NCI-H2171 treated with DMSO at 0.1 percent for 48 hours (cell line): ENCODE data around the gene NTF4.

Source experiments
- DNase-seq: peaks from one replicate; lab custom pipeline; 2025; lab: John Stamatoyannopoulos, UW

NTF4 gene, protein sequence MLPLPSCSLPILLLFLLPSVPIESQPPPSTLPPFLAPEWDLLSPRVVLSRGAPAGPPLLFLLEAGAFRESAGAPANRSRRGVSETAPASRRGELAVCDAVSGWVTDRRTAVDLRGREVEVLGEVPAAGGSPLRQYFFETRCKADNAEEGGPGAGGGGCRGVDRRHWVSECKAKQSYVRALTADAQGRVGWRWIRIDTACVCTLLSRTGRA

DNA sequence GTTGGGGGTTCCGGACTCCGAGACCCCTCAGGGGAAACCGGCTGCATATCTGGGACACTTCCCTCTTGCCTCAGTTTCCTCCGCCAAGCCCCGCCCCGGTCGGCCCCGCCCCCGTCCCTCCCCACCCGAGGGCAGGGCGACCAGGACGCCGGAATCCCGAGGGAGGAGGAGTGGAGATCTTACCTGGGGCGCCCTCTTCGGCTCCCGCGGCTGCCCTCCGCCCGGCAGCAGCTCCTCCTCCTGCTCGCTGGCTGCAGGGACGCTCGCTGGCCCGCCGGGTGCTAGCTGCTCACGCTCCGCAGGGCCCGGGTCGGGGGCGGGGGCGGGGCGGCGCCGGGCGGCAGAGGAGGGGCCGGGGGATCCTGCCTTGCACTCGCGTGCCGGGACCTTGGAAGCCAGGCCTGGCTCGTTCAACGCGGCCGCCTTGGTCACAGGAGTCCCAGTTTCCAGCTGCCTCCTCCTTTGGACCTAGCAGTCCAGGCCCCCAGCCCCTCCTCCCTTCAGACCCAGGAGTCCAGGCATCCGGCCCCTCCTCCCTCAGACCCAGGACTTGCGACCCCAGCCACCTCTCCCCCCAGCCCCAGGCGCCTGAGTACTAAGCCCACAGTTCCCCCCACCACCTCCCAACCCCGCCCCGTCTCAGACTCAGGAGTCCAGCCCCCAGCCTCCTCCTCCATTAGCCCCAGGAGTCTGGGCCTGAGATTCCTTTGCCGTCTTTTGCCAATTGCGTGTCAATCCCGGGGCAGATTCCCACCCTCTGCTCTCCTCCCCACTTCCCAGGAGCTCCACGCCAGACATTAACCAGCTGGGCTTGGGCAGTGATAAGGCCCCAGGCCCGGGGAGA, at the start of gene NTF4:
Gene NTF4, minus strand, starts transcription at position 51 of the 844 bp plus-strand sequence. CDS start 2,821 bp downstream, outside the sequence.
- peak; percentile 28 for DNase-seq

DNA sequence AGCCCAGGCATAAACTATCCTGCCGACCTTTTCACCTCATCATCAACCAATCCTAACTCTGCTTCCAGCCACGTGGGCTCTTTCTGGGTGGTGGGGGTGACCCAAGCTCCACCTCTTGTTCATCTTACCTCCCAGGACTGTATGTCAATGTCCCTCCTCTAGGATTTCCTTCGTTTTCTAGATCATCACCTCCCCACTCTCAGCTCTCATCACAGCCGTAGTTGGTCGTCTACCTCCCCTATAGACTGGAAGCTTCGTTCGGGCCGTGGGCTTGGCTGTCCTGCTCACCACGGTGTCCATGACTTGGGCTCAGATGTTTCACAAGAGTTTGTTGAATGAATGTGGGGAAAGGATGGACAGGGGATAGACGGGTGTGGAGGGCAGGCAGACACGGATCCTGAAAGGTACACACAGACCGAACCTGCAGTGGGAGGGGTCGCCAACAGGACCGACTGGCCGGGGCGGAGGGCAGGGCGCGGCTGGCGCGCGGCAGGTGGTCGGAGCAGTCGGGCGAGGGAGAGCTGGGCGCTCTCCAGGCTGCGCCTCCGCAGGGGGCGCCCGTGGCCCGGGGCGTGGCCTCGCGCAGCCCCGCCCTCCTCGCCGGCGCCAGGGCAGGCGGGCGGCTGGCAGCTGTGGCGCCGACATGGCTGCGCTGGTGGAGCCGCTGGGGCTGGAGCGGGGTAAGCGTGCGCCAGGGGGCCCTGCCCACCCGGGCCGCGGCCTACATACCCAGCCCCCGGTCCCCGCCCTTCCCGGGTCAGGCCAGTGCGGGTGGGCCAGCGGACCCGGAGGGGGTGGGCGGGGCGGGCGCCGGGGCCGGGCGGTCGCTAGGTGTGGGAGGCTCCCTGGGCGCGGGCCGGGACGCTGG, 49.4 kb upstream of the NTF4 start, which contains the start of gene LIN7B:
Gene LIN7B, plus strand, starts transcription at position 609 of the 868 bp plus-strand sequence. Its CDS starts 35 bp downstream, at position 644.
- peak; percentile 88 for DNase-seq

DNA sequence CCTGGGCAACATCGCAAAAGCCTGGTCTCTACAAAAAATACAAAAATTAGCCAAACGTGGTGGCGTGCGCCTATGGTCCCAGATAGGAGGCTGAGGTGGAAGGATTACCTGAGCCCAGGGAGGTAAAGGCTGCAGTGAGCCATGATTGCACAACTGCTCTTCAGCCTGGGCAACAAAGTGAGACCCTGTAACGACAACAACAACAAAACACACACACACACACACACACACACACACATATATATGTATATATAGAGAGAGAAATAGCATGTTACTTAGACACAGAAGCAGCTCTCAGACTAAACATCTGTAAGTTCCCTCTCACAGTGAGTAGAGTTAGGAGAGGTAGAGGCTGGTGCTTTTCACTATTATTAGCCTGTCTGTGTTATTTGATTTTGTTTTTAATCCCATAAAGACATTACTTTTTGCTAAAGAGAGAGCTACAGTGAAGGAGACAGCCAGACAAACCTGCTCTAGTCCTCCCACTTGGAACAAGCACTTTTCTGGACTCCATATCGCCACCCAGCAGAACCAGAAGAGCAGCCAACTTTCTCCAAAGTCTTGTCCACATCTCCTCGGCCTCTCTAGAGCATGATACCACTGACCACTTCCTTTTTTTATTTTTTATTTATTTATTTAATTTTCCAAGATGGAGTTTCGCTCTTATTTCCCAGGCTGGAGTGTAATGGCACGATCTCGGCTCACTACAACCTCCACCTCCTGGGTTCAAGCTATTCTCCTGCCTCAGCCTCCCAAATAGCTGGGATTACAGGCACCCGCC, 46.8 kb upstream of the NTF4 start:
- no peak for DNase-seq

DNA sequence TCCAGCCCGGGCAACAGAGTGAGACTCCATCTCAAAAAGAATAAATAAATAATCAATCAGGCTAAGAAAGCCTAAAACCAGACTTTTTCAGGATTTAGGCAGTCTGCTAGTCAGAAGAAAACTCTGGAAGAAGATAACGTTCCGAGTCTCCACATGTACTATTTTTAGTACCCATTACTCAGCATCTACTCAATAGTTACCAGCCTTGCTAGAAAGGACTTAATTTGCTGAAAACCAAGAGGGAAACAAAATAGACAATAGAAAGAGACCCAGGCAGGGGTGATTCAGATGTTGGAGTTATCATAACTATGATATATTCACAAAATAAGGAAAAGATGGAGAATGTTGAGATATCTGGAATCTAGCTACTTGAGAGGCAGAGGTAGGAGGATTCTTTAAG, 45.9 kb upstream of the NTF4 start:
- DNase-seq = no peak

DNA sequence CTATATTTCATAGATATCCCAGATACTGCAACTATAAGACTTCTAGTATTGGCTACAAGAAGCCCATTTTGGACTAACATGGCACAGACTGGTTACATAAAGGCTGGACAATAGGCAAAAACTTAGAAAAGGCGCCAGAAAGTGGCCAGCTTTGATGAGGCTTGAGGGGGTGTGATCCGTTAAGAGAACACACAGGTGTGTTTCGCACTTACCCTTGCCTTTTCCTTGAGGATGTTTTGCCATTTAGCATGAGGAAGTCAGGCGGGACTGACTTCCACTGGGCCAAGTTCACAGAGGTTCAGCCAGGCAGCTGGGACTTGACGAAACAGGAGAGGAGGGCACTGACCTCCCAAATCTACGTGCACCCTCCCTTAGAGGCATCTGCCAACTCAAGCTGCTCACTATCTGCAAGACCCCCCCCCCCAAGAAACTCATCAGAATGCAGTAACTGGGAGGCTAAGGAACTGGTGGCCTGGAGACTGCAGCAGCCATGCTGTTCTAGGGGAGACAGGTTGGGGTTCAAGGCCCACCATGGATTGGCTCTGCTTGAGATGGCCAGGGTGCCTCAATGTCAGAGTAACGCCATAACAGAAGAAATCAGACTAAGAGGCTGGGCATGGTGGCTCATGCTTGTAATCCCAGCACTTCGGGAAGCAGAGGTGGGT, 45.1 kb upstream of the NTF4 start:
- no peak for DNase-seq

DNA sequence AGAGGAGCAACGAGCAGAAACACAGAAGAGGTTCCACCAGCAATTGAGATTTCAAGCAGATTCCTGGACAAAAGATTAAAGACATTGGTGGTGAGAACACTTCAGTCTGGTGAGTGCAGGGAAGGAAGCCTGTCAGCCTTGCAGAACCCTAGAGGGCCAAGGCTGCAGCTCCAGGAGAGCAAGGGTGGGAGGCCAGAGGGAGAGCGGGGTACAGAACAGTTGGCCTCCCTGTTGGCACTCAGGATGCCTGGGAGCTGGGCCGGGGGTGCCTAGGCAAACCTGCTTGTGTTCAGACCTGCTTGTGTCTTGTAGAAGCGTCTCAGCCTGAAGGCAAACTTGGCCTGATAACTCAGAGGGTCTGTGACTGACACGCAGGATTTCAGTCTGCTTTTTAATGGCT, 44.4 kb upstream of the NTF4 start:
- DNase-seq = no peak

DNA sequence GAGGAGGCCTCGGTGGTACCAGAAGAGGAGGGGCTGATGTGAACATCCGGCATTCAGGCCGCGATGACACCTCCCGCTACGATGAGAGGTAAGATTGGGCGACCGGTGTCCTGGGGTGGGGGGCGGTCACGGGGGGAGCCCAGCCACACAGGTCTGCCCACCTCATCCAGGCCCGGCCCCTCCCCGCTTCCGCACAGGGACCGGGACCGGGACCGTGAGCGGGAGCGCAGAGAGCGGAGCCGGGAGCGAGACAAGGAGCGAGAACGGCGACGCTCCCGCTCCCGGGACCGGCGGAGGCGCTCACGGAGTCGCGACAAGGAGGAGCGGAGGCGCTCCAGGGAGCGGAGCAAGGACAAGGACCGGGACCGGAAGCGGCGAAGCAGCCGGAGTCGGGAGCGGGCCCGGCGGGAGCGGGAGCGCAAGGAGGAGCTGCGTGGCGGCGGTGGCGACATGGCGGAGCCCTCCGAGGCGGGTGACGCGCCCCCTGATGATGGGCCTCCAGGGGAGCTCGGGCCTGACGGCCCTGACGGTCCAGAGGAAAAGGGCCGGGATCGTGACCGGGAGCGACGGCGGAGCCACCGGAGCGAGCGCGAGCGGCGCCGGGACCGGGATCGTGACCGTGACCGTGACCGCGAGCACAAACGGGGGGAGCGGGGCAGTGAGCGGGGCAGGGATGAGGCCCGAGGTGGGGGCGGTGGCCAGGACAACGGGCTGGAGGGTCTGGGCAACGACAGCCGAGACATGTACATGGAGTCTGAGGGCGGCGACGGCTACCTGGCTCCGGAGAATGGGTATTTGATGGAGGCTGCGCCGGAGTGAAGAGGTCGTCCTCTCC, 43.2 kb upstream of the NTF4 start:
- no peak for DNase-seq

DNA sequence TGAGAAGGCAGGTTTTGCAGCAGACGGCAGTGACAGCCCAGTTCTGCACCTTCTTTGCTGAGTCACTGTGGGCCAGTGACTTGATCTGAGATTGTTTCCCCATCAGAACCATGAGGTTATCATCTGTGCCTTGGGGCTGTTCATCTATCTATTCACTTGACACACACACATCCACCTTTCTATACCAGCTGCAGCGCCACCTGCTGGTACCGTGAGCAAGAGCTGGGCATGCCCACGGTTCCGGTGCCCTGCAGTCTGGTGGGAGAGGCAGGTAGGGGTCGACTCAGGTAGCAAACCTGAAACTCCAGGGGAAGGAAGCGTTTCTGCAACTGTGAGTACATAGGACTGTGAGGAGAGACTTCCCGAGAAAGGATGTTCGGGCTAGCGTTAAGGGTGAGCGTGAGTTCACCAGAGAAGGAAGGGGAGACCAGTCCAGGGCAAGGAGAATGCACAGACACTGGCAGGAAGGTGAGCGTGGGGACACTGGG, 42.1 kb upstream of the NTF4 start:
- DNase-seq = peak; percentile 28

DNA sequence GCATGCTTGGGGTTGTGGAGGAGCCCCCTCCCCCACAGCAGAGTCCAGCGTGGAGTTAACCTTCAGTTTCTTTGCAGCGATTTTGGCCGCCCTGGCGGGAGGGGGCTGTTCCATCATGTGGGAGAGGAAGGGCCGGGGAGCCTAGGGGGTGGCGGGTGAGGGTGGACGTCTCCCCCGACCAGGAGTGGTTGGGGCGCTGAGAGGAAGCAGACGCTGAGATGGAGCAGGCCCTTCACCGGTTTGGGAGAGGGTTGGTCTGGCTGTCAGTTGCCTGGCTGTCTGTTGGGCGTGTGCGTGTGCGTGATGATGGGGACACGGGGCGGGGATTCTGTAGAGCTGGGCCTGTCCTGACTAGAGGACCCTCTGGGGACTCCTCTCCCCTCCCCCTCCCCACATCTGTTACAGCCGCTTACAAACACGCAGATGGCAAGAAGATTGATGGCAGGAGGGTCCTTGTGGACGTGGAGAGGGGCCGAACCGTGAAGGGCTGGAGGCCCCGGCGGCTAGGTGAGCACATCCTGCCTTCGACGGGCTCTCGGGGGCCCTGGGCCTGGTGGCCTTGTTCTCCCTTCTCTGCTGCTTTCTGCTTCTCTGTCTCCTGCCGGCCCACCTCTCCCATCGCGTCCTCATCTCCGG, 39.7 kb upstream of the NTF4 start:
- DNase-seq = peak; percentile 94

DNA sequence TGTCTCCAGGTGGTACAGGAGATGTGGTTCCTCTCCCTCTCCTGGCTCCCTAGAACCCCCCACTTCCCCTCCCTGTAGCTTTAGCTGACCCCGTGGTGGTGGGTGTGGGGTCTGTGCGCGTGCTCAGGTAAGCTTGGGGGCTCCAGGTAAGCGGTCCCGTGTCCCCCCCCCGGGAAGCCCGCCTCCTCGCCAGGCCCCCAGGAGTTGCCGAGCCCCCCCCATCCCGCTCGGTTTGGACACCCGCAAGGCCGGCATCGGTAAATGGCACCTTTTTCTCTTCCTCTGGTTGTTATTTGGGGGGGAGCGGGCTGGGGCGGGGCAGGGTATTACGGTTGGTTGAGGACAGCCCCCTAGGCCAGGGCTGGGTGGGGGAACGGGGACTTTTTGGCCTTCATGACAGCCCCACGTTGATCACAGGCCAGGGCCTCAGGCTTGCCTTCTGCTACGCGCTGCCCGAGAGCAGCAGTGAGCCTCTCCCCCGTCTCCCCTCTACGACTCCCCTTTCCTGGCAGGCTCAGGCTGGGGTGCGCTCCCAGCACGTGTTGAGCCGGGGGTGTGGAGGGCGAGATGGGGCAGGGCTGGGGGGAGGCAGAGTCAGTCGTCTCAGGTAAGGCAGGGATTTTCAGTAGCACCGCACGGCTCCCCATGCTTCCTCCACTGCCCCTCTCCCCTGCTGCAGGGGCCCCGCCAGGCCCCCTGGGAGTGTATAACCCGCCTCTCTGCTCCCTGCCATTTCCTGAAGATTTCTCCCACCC, 38.9 kb upstream of the NTF4 start:
- DNase-seq = peak; percentile 63

DNA sequence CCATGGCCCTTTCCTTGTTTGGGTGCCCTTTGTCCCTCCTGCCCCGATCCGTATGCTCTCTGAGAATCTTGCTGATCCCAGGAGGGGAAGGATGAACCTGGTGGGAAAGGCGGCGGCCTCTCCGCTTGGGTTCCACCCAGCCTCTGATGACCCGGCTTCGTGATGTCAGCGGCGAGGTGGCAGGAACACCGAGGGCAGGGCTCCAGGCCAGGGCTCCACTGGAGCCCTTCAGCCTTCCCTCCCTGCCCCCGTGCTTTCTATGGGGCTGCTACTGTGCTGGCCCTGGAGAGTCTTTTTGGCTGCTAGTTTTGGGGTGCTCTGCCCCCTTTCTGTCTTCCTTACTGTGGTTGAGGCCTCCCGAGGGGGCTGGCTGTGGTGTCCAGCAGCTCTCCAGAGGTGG, 37.7 kb upstream of the NTF4 start:
- no peak for DNase-seq

DNA sequence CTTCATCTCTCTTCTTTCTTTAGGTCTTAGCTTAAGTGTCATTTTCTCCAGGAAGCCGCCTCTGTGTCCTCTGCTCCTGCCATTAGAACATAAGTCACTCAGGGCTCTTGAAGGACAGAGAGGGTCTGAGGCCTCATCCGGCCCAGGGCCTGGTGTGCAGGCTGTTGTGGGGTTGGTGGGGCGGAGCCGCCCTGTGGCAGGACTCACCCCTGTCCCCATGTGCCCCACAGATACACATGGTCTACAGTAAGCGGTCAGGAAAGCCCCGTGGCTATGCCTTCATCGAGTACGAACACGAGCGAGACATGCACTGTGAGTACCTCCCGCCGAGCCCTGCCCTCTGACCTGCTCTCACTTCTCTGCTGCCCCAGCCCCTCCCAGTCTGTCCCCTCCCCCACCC, 36.5 kb upstream of the NTF4 start:
- DNase-seq = no peak

DNA sequence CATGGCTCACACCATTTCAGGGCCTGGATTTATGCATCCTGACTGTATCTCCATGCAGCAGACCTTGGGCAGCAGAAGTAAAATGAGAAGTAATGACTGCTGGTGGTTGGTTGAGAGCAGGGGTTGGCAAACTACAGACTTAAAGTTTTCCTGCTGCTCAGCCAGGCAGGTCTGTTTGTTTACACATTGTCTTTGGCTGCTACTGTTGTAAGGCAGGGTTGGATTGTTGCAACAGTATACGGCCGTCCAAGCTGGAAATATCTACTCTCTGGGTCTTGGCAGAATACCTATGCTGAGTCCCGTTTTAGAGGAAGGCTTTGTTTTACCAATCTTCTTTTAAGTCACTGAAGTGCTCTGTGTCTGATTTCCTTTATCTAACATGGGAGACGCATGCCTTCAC, 34.2 kb upstream of the NTF4 start:
- no peak for DNase-seq

DNA sequence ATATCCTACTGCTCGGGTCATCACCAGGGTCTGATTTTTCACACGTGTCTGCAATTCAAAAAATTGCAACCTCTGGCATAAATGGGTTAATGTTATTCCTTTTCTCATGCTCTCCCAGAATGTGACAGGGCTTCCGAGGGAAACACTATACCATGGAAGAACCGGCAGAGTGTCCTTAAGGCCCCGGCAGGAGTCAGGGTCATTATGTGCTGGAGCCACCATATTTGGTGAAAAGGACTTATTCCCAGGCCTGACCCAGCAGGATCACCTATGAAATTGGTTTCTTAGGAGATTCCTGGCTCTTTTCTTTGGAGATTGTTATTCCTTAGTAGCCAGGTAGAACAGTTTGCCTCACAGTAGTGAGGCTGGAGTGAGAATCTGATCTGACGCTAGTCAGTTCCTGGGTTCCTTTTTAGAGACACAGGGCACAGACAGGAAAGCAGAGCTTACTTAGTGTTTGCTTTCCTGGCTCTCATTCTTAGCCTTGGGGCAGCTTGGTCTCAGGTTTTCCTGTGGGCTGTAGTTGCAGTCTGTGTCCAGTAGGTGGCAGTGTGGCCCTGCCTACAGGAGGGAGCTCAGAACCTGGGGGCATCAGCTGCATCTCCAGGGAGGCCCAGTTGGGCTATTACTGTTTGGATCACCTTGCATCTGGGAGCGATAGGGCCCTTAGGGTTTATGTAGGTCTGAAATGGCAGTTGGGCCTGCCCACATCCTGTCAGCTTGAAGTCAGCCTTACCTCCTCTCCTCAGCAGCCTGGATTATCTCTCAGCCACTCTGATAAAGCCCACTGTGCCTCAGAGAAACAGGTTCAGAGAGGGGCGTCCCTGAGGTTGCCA, 33.1 kb upstream of the NTF4 start:
- peak; percentile 72 for DNase-seq

DNA sequence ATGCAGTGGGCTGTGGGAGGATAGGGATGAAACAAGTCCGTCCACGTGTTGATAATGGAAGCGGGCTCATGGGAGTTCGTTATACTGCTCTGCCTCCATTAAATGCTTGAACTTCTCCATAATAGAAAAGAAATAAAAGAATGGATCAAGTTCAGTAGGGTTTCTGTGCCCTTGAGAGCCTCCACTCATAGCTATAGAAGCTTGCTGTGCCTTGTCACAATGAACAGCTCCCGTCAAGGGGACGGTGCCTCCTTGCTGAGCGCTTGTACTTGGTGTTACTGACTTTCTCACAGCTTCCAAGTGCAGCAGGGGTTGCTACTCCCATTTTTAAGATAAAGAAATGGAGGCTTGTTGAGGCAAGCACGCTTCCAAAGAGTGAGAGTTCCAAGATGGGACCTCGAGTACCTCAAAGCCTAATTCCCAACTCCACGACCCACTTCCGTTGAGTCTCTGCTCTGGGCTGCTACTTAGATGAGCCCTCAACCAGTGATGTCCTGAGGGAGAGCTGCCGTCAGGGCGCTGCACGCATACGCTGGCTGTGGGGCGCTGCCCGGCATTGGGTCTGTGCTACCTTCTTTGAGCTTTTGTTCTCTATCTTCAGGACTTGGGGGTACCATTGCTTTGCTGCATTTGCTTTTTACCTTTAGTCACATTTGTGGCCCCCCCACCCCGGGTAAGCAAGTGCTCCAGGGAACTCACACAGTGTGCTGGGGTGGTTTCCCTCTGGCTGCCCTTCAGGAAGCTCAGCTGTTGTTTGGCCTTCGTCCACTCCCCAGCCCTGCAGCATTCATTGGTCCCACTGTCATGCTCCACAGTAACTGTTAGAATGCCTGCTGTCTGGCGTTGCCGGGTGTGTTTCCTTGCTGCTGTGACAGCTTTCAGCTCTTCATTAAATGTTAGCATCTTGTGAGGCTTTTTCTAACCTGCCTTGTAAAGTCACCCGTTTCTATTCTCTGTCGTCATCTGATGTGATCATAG, 30.2 kb upstream of the NTF4 start:
- no peak for DNase-seq

DNA sequence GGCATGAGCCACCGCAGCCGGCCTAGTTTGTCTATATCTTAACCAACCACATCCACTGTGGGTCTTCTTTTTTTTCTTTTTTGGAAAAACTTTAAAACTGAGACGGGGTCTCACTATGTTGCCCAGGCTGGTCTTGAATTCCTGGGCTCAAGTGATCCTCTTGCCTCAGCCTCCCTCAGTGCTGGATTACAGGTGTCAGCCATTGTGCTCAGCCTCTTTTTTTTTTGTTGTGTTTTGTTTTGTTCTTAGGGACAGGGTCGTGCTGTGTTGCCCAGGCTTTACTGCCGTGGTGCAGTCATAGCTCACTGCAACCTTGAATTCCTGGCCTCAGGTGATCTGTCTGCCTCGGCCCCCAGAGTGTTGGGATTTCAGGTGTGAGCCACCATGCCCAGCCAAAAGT, 28.1 kb upstream of the NTF4 start:
- DNase-seq = no peak
